ENCODE data around the gene MXI1. TPM values are rescaled to one million over a fixed set of nuclear protein-coding genes. Genes with fewer than 3 reads are reported as not detected.

The MXI1 gene
- total and polyA plus RNA-seq, 12 donors = 21.4 to 69.8 (median 38.6) TPM

DNA sequence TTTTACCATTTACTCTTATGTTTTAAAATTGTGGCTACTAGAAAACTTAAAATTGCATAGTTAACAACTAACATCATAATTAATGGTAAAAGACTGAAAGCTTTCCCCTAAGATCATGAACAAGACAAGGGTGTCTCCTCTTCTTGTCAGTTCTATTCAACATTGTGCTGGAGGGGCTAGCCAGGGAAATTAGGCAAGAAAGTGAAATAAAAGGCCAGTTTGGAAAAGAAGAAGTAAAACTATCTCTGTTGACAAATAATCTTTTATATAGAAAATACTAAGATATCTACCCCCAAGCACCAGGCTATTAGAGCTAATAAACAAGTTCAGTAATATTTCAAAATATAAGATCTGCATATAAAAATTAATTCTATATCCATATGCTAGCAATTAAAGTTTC lies 46.9 kb upstream of the MXI1 start:
- H3K4me3 ChIP-seq = no peak overlapping the region
- intact Hi-C loops (cut with DNase I) = no loop called here
- H3K27ac ChIP-seq = no peak overlapping the region
- H3K9me3 ChIP-seq (replicated peaks in 1 of 3) = no peaks in the 10 kb centered on the region
- H3K36me3 ChIP-seq (replicated peaks in 1 of 2) = no peaks in the 10 kb centered on the region
- no peak for DNase-seq
- no peak for TF ChIP-seq POLR2A (IDR thresholded peaks at IDR 0.05)
- TF ChIP-seq, protein P1, sequence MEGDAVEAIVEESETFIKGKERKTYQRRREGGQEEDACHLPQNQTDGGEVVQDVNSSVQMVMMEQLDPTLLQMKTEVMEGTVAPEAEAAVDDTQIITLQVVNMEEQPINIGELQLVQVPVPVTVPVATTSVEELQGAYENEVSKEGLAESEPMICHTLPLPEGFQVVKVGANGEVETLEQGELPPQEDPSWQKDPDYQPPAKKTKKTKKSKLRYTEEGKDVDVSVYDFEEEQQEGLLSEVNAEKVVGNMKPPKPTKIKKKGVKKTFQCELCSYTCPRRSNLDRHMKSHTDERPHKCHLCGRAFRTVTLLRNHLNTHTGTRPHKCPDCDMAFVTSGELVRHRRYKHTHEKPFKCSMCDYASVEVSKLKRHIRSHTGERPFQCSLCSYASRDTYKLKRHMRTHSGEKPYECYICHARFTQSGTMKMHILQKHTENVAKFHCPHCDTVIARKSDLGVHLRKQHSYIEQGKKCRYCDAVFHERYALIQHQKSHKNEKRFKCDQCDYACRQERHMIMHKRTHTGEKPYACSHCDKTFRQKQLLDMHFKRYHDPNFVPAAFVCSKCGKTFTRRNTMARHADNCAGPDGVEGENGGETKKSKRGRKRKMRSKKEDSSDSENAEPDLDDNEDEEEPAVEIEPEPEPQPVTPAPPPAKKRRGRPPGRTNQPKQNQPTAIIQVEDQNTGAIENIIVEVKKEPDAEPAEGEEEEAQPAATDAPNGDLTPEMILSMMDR (IDR thresholded peaks at IDR 0.05) = no peak
- no peaks in the 10 kb centered on the region for H3K27me3 ChIP-seq
- no peaks in the 10 kb centered on the region for H3K4me1 ChIP-seq (replicated peaks in 1 of 2)

GRCh38 chr10:110162741-110163145 lies 44.7 kb upstream of the MXI1 start:
- H3K9me3 ChIP-seq (replicated peaks in 1 of 3) = no peaks in the 10 kb centered on the region
- TF ChIP-seq, protein P1 (IDR thresholded peaks at IDR 0.05) = no peak
- TF ChIP-seq POLR2A (IDR thresholded peaks at IDR 0.05) = no peak
- H3K4me3 ChIP-seq = no peak overlapping the region
- no peaks in the 10 kb centered on the region for H3K36me3 ChIP-seq (replicated peaks in 1 of 2)
- 41 to 63% (median 45%) methylated on average over 4 to 6 of the region's 6 CpGs for WGBS, 4 donors
- no peaks in the 10 kb centered on the region for H3K4me1 ChIP-seq (replicated peaks in 1 of 2)
- H3K27me3 ChIP-seq = peaks cover 16% of the 10 kb centered on the region
- no peak for DNase-seq
- no peak overlapping the region for H3K27ac ChIP-seq
- intact Hi-C loops (cut with DNase I) = no loop called here

DNA sequence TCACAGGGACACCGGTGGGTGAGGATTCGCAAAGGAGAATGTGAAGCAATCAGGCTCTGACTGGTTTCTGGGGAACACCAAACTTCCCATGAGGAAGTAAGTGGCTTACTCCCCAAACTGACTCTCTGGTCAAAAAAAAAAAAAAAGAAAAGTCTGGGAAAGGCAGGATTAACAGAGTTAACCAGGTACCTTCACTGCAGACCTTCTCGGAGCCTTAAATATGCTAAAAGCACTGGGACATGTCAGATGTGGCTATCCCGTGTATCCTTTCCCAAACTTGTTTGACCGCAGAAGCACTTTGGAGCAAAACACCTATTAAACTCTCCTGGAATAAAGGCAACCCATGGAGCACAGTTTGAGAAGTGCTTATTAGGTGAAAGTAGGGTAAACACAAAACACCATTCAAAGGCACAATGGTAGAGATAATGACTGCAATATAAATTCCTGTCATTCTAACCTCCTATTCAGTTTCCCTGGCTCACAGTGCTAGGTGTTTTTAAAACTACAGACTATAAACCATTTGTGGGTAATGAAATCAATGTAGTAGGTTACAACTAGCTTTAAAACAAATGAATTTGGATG lies 44.1 kb upstream of the MXI1 start:
- WGBS, 4 donors = 71 to 76% (median 74%) methylated on average over 5 of the region's 5 CpGs
- intact Hi-C loops (cut with DNase I) = no loop called here
- no peak for DNase-seq
- TF ChIP-seq, protein P1 (IDR thresholded peaks at IDR 0.05) = no peak
- no peak for TF ChIP-seq POLR2A (IDR thresholded peaks at IDR 0.05)
- Histone ChIP-seq H3K9me3 (replicated peaks in 1 of 3) (no peaks in the 10 kb centered on the region), H3K4me1 (replicated peaks in 1 of 2) (no peaks in the 10 kb centered on the region), H3K4me3 (no peak overlapping the region), H3K27me3 (peaks cover 22% of the 10 kb centered on the region), H3K27ac (no peak overlapping the region), H3K36me3 (replicated peaks in 1 of 2) (no peaks in the 10 kb centered on the region)

GRCh38 chr10:110163841-110164240 lies 43.6 kb upstream of the MXI1 start:
- Histone ChIP-seq H3K4me1 (replicated peaks in 1 of 2) (no peaks in the 10 kb centered on the region), H3K9me3 (replicated peaks in 1 of 3) (no peaks in the 10 kb centered on the region), H3K36me3 (replicated peaks in 1 of 2) (no peaks in the 10 kb centered on the region), H3K4me3 (no peak overlapping the region), H3K27ac (no peak overlapping the region), H3K27me3 (peaks cover 24% of the 10 kb centered on the region)
- no peak for DNase-seq
- WGBS, 4 donors = 50 to 68% (median 60%) methylated on average over 4 of the region's 4 CpGs
- intact Hi-C loops (cut with DNase I) = no loop called here
- no peak for TF ChIP-seq POLR2A (IDR thresholded peaks at IDR 0.05)
- TF ChIP-seq, protein P1 (IDR thresholded peaks at IDR 0.05) = no peak
